HuH-7.5 (cell line): ENCODE measurements around the gene ITGB8.

Experiments used
- DNase-seq: peaks from one replicate; pipeline ENCODE4 v3.0.0; 2011; ENCODE audit warnings: low spot score

ITGB8 gene

GRCh38 chr7:20340839-20341238 is 10.1 kb downstream of the ITGB8 start:
- no peak for DNase-seq

- no peak for DNase-seq
These were observed 12.5 kb downstream of the ITGB8 start for GRCh38 chr7:20343205-20343604.

- DNase-seq, result no peak
These were observed 13.2 kb downstream of the ITGB8 start for GRCh38 chr7:20343941-20344340.

GRCh38 chr7:20344396-20344795 is 13.7 kb downstream of the ITGB8 start:
- no peak for DNase-seq

GRCh38 chr7:20346577-20346976 is 15.9 kb downstream of the ITGB8 start:
- DNase-seq, result no peak

GRCh38 chr7:20347680-20348079 is 17.0 kb downstream of the ITGB8 start:
- DNase-seq, result no peak

- DNase-seq, result no peak
These were observed 17.6 kb downstream of the ITGB8 start for GRCh38 chr7:20348125-20348807.

- DNase-seq, result no peak
These were observed 19.8 kb downstream of the ITGB8 start for GRCh38 chr7:20350518-20350951.

- no peak for DNase-seq
These were observed 20.4 kb downstream of the ITGB8 start for GRCh38 chr7:20350996-20351692.

GRCh38 chr7:20351901-20352300 is 21.2 kb downstream of the ITGB8 start:
- no peak for DNase-seq

GRCh38 chr7:20352573-20353306 is 22.0 kb downstream of the ITGB8 start:
- no peak for DNase-seq

- no peak for DNase-seq
These were observed 24.2 kb downstream of the ITGB8 start for GRCh38 chr7:20354610-20355528.

GRCh38 chr7:20358106-20358505 is 27.4 kb downstream of the ITGB8 start:
- DNase-seq, result no peak

GRCh38 chr7:20358762-20359282 is 28.1 kb downstream of the ITGB8 start:
- DNase-seq, result no peak

GRCh38 chr7:20359341-20359963 is 28.8 kb downstream of the ITGB8 start:
- DNase-seq, result no peak

- no peak for DNase-seq
These were observed 32.0 kb downstream of the ITGB8 start for GRCh38 chr7:20362574-20363253.

GRCh38 chr7:20364571-20365196 is 34.0 kb downstream of the ITGB8 start:
- no peak for DNase-seq

GRCh38 chr7:20365486-20365885 is 34.8 kb downstream of the ITGB8 start:
- DNase-seq, result no peak

GRCh38 chr7:20374399-20374798 is 43.7 kb downstream of the ITGB8 start:
- no peak for DNase-seq

- DNase-seq, result no peak
These were observed 46.1 kb downstream of the ITGB8 start for GRCh38 chr7:20376796-20377195.
